HL-60 (cell line): ENCODE results near the gene TBC1D14.

Source experiments
- DNase-seq, 2 experiments: peaks; one replicate each; pipeline ENCODE4 v3.0.0-alpha.2; 2010 to 2020; ENCODE audit warnings: low read depth in 1 of 2, low spot score in 1 of 2
- H3K27ac ChIP-seq: fragments of 250-450 bp; sonication (Bioruptor Pico); replicated peaks from 2 replicates; pipeline ENCODE4 v1.5.1; 2020; ENCODE audit warnings: mild to moderate bottlenecking, moderate library complexity
- H3K27me3 ChIP-seq: fragments of 250-450 bp; sonication (Bioruptor Pico); 2 replicates; pipeline ENCODE4 v1.5.1; 2021; ENCODE audit warnings: mild to moderate bottlenecking, moderate library complexity; ENCODE audit not compliant: insufficient read depth, poor library complexity, severe bottlenecking
- H3K4me3 ChIP-seq: replicated peaks from 2 replicates; pipeline ENCODE4 v1.5.1; 2011; ENCODE audit warnings: mild to moderate bottlenecking, control low read depth, low read length; ENCODE audit not compliant: insufficient read depth
- GABPA ChIP-seq: IDR thresholded peaks from 2 replicates; pipeline ENCODE4 v1.6.1; 2012; ENCODE audit warnings: low read depth
- POLR2AphosphoS5 ChIP-seq: IDR thresholded peaks from 2 replicates; pipeline ENCODE4 v1.6.1; 2012; ENCODE audit warnings: low read depth
- SPI1 ChIP-seq: IDR thresholded peaks from 2 replicates; pipeline ENCODE4 v1.6.1; 2012; ENCODE audit warnings: low read depth, mild to moderate bottlenecking, borderline replicate concordance
- TF ChIP-seq, protein P1 (sequence below): IDR thresholded peaks from 2 replicates; pipeline ENCODE4 v1.6.1; 2012; ENCODE audit warnings: low read depth; ENCODE audit not compliant: insufficient replicate concordance
- TF ChIP-seq, protein P2 (sequence below): IDR thresholded peaks from one replicate; pipeline ENCODE4 v1.5.1; 2011; ENCODE audit warnings: low read length, control low read depth, inconsistent platforms; ENCODE audit not compliant: insufficient read depth

Gene TBC1D14

DNA sequence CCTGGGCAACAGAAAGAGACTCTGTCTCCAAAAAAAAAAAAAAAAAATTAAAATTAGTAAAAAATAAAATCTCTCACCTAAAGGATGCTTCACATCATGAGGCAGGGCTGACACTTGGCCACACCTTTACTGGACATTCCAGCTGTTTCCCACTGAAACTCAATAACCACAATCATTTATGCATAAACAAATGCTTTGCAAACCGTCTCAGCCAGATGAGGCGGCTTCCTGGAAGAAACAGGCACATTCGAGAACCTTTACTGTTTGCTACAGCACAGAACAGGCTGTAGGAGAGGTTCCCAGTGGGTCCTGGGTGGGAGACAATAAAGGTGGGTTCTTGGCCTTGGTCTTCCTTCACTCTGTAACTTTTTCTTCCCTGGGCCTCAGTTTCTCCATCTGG is 10.9 kb upstream of the TBC1D14 start:
- H3K4me3 ChIP-seq = no peak overlapping the region
- TF ChIP-seq, protein P1, sequence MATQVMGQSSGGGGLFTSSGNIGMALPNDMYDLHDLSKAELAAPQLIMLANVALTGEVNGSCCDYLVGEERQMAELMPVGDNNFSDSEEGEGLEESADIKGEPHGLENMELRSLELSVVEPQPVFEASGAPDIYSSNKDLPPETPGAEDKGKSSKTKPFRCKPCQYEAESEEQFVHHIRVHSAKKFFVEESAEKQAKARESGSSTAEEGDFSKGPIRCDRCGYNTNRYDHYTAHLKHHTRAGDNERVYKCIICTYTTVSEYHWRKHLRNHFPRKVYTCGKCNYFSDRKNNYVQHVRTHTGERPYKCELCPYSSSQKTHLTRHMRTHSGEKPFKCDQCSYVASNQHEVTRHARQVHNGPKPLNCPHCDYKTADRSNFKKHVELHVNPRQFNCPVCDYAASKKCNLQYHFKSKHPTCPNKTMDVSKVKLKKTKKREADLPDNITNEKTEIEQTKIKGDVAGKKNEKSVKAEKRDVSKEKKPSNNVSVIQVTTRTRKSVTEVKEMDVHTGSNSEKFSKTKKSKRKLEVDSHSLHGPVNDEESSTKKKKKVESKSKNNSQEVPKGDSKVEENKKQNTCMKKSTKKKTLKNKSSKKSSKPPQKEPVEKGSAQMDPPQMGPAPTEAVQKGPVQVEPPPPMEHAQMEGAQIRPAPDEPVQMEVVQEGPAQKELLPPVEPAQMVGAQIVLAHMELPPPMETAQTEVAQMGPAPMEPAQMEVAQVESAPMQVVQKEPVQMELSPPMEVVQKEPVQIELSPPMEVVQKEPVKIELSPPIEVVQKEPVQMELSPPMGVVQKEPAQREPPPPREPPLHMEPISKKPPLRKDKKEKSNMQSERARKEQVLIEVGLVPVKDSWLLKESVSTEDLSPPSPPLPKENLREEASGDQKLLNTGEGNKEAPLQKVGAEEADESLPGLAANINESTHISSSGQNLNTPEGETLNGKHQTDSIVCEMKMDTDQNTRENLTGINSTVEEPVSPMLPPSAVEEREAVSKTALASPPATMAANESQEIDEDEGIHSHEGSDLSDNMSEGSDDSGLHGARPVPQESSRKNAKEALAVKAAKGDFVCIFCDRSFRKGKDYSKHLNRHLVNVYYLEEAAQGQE = no peak
- TF ChIP-seq POLR2AphosphoS5 = no peak
- TF ChIP-seq, protein P2, sequence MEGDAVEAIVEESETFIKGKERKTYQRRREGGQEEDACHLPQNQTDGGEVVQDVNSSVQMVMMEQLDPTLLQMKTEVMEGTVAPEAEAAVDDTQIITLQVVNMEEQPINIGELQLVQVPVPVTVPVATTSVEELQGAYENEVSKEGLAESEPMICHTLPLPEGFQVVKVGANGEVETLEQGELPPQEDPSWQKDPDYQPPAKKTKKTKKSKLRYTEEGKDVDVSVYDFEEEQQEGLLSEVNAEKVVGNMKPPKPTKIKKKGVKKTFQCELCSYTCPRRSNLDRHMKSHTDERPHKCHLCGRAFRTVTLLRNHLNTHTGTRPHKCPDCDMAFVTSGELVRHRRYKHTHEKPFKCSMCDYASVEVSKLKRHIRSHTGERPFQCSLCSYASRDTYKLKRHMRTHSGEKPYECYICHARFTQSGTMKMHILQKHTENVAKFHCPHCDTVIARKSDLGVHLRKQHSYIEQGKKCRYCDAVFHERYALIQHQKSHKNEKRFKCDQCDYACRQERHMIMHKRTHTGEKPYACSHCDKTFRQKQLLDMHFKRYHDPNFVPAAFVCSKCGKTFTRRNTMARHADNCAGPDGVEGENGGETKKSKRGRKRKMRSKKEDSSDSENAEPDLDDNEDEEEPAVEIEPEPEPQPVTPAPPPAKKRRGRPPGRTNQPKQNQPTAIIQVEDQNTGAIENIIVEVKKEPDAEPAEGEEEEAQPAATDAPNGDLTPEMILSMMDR = no peak
- TF ChIP-seq GABPA = no peak
- no peak for TF ChIP-seq SPI1
- no peak overlapping the region for H3K27ac ChIP-seq
- no peaks in the 10 kb centered on the region for H3K27me3 ChIP-seq
- no peak for DNase-seq

GRCh38 chr4:6900181-6900812 is 9.3 kb upstream of the TBC1D14 start:
- Histone ChIP-seq H3K4me3 (no peak overlapping the region), H3K27ac (no peak overlapping the region), H3K27me3 (no peaks in the 10 kb centered on the region)
- TF ChIP-seq, protein P2 = no peak
- no peak for TF ChIP-seq POLR2AphosphoS5
- no peak for TF ChIP-seq SPI1
- TF ChIP-seq, protein P1 = no peak
- TF ChIP-seq GABPA = no peak
- no peak for DNase-seq

DNA sequence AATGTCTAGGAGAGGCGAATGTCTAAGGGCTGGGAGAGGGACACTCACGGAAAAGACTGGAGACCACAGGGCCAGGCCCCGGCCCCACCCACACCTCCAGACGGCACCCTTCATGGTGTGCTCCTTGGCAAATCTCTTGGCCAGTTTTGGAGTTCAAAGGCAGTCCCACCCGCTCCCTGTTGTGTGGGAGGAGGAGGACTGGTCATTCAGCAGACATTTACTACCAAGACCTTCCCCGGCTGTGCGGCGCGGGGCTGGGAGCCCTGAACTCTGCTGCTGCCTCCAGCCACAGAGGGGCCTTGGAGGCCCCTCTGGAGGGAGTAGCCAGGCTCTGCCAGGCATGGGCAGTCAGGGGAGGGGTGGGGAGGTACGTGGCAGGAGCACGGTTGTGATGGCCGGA is 8.7 kb upstream of the TBC1D14 start:
- no peak overlapping the region for H3K27ac ChIP-seq
- TF ChIP-seq, protein P1 = no peak
- TF ChIP-seq SPI1 (no peak), POLR2AphosphoS5 (no peak)

More for the DNA sequence above, 8.7 kb upstream of the TBC1D14 start:
- H3K4me3 ChIP-seq = no peak overlapping the region
- H3K27me3 ChIP-seq = no peaks in the 10 kb centered on the region
- DNase-seq = no peak
